ENCODE results near the gene PDIA2.

The PDIA2 gene

GRCh38 chr16:280552-280951, 2.4 kb upstream of the PDIA2 start, which contains the start of gene ARHGDIG:
Gene ARHGDIG, plus strand, starts transcription at chr16:280591. Its CDS starts 90 bp downstream, at chr16:280681.
- DNase-seq (ENCODE audit: low spot score): no peak

GRCh38 chr16:280991-281659, 1.8 kb upstream of the PDIA2 start:
- no peak for DNase-seq (ENCODE audit: low spot score)

- peak; percentile 33 for DNase-seq (ENCODE audit: low spot score)
Measured at GRCh38 chr16:281660-282255, 1.2 kb upstream of the PDIA2 start.

GRCh38 chr16:282491-282890, 473 bp upstream of the PDIA2 start:
- no peak for DNase-seq (ENCODE audit: low spot score)

GRCh38 chr16:284204-285120, 1.5 kb downstream of the PDIA2 start:
- no peak for DNase-seq (ENCODE audit: low spot score)

- no peak for DNase-seq (ENCODE audit: low spot score)
Measured at GRCh38 chr16:285146-286055, 2.4 kb downstream of the PDIA2 start.

GRCh38 chr16:286491-287297, 3.7 kb downstream of the PDIA2 start:
- DNase-seq (ENCODE audit: low spot score): no peak

GRCh38 chr16:287298-287811, 4.4 kb downstream of the PDIA2 start:
- DNase-seq (ENCODE audit: low spot score): peak; percentile 41

GRCh38 chr16:287981-288920, 5.3 kb downstream of the PDIA2 start:
- no peak for DNase-seq (ENCODE audit: low spot score)

GRCh38 chr16:289395-289997, 6.5 kb downstream of the PDIA2 start:
- DNase-seq (ENCODE audit: low spot score): no peak

GRCh38 chr16:290015-290680, 7.2 kb downstream of the PDIA2 start:
- DNase-seq (ENCODE audit: low spot score): no peak

GRCh38 chr16:290681-291405, 7.9 kb downstream of the PDIA2 start:
- no peak for DNase-seq (ENCODE audit: low spot score)

- no peak for DNase-seq (ENCODE audit: low spot score)
Measured at GRCh38 chr16:291539-291938, 8.6 kb downstream of the PDIA2 start.

- DNase-seq (ENCODE audit: low spot score): no peak
Measured at GRCh38 chr16:293043-293775, 10.2 kb downstream of the PDIA2 start.

- no peak for DNase-seq (ENCODE audit: low spot score)
Measured at GRCh38 chr16:296276-296675, 13.3 kb downstream of the PDIA2 start.

GRCh38 chr16:296806-297510, 14.0 kb downstream of the PDIA2 start:
- no peak for DNase-seq (ENCODE audit: low spot score)

Measured in cerebellar cortex (tissue), 1 donor.